CD14-positive monocyte (primary cell): Measurements from ENCODE around the gene RBKS. TPM values are rescaled to one million over a fixed set of nuclear protein-coding genes. Genes with fewer than 3 reads are reported as not detected.

Experiments
- DNase-seq, 3 donors: peaks; one replicate each; pipeline ENCODE4 v3.0.0-alpha.2; 2011 to 2022
- H2AFZ ChIP-seq: 2 replicates; pipeline ENCODE4 v1.6.0; 2012; ENCODE audit warnings: mild to moderate bottlenecking, low read depth, low read length, inconsistent platforms; ENCODE audit not compliant: insufficient read depth, poor library complexity, severe bottlenecking
- H3K27ac ChIP-seq, 2 donors: 1 replicate in 1 of 2; 2 replicates in 1 of 2; pipeline ENCODE4 v1.5.1; 2012 to 2013; ENCODE audit warnings: low read length in 2 of 2, control low read depth in 1 of 2, inconsistent platforms in 1 of 2, low read depth in 1 of 2, mild to moderate bottlenecking in 1 of 2
- H3K27me3 ChIP-seq, 2 donors: one replicate each; pipeline versions ENCODE4 v1.6.0 to v1.6.1; 2011 to 2013; ENCODE audit warnings: low read length in 2 of 2; ENCODE audit not compliant: control insufficient read depth in 2 of 2, insufficient read depth in 2 of 2
- H3K36me3 ChIP-seq, 2 donors: replicated peaks in 1 of 2; 1 replicate in 1 of 2; 2 replicates in 1 of 2; pipeline versions ENCODE4 v1.5.1 to v1.6.1; 2012 to 2013; ENCODE audit warnings: low read length in 2 of 2, control low read depth in 1 of 2, inconsistent platforms in 1 of 2, mild to moderate bottlenecking in 1 of 2; ENCODE audit not compliant: insufficient read depth in 2 of 2, control insufficient read depth in 1 of 2
- H3K4me1 ChIP-seq, 2 donors: 1 replicate in 1 of 2; 2 replicates in 1 of 2; pipeline versions ENCODE4 v1.5.1 to v1.6.1; 2012 to 2013; ENCODE audit warnings: low read length in 2 of 2, control low read depth in 1 of 2, inconsistent platforms in 1 of 2, mild to moderate bottlenecking in 1 of 2, moderate library complexity in 1 of 2; ENCODE audit not compliant: insufficient read depth in 2 of 2, control insufficient read depth in 1 of 2
- H3K4me2 ChIP-seq: replicated peaks from 2 replicates; pipeline ENCODE3; 2012; ENCODE audit warnings: low read length, moderate library complexity, mild to moderate bottlenecking; ENCODE audit not compliant: poor library complexity, severe bottlenecking; ENCODE audit errors: extremely low read depth
- H3K4me3 ChIP-seq, 3 experiments: fragments of 200-600 bp in 1 of 3; sonication (generic) in 1 of 3; replicated peaks in 1 of 3; 1 replicate in 2 of 3; 2 replicates in 1 of 3; pipeline ENCODE4 v1.5.1; 2011 to 2013; ENCODE audit warnings: low read length in 3 of 3, mild to moderate bottlenecking in 3 of 3, control low read depth in 2 of 3, low read depth in 2 of 3, inconsistent platforms in 1 of 3, moderate library complexity in 1 of 3
- H3K79me2 ChIP-seq: 2 replicates; pipeline ENCODE4 v1.6.0; 2012; ENCODE audit warnings: mild to moderate bottlenecking, control low read depth, inconsistent platforms, low read length, moderate library complexity; ENCODE audit not compliant: insufficient read depth
- H3K9ac ChIP-seq: 2 replicates; pipeline ENCODE4 v1.6.0; 2017; ENCODE audit warnings: low read length, mild to moderate bottlenecking; ENCODE audit not compliant: insufficient read depth, poor library complexity, severe bottlenecking
- H3K9me3 ChIP-seq, 2 donors: replicated peaks in 1 of 2; 1 replicate in 1 of 2; 2 replicates in 1 of 2; pipeline versions ENCODE4 v1.5.1 to v1.6.1; 2012 to 2013; ENCODE audit warnings: low read length in 2 of 2, control low read depth in 1 of 2; ENCODE audit not compliant: control insufficient read depth in 1 of 2, insufficient read depth in 1 of 2
- H4K20me1 ChIP-seq: 2 replicates; pipeline ENCODE4 v1.6.0; 2012; ENCODE audit warnings: mild to moderate bottlenecking, low read length, control low read depth, moderate library complexity; ENCODE audit not compliant: insufficient read depth
- H3K27ac Mint-ChIP-seq, 7 donors: one replicate each; pipeline ENCODE4 v1.8.0; 2020; ENCODE audit warnings: mild to moderate bottlenecking in 7 of 7, mixed read lengths in 7 of 7, moderate library complexity in 6 of 7, inconsistent platforms in 2 of 7
- H3K27me3 Mint-ChIP-seq, 3 donors: one replicate each; pipeline ENCODE4 v1.8.0; 2021 to 2022; ENCODE audit warnings: low read depth in 3 of 3, mild to moderate bottlenecking in 3 of 3, mixed read lengths in 3 of 3, moderate library complexity in 3 of 3, inconsistent platforms in 1 of 3
- H3K36me3 Mint-ChIP-seq, 2 donors: one replicate each; pipeline ENCODE4 v1.8.0; 2020; ENCODE audit warnings: mixed read lengths in 2 of 2, inconsistent platforms in 1 of 2, mild to moderate bottlenecking in 1 of 2
- H3K4me1 Mint-ChIP-seq: one replicate; pipeline ENCODE4 v1.8.0; 2020; ENCODE audit warnings: mild to moderate bottlenecking, mixed read lengths
- H3K4me3 Mint-ChIP-seq, 2 donors: one replicate each; pipeline ENCODE4 v1.8.0; 2020; ENCODE audit warnings: mild to moderate bottlenecking in 2 of 2, mixed read lengths in 2 of 2, moderate library complexity in 1 of 2
- H3K9me3 Mint-ChIP-seq, 7 donors: one replicate each; pipeline ENCODE4 v1.8.0; 2020 to 2022; ENCODE audit warnings: mixed read lengths in 7 of 7, mild to moderate bottlenecking in 6 of 7, moderate library complexity in 6 of 7, inconsistent platforms in 2 of 7
- CTCF ChIP-seq: fragments of 200-600 bp; IDR thresholded peaks from one replicate; pipeline ENCODE4 v1.8.0; 2022; ENCODE audit warnings: antibody characterized with exemption, mild to moderate bottlenecking
- WGBS: methylation state at CpG from one replicate; pipeline ENCODE4 v1.1.5; 2013; ENCODE audit warnings: missing lambda C conversion rate; ENCODE audit not compliant: insufficient coverage; 5-methylcytosine and 5-hydroxymethylcytosine counted together
- intact Hi-C, 2 donors: fragments of 100-400 bp; cut with micrococcal nuclease; formaldehyde crosslinking; loops; one replicate each; pipeline versions ENCODE4 v1.15.0 to v1.15.1; 2023
- polyA plus RNA-seq, 3 donors: library from polyadenylated mRNA; depleted of rRNA in 1 of 3; unstranded in 2 of 3; stranded (reverse) in 1 of 3; fragments of 300-500 nt in 2 of 3; fragments of >200 nt in 1 of 3; fragmentation: Illumina TruSeq in 2 of 3; gene quantifications; 1 replicate in 2 of 3; 2 replicates in 1 of 3; pipeline ENCODE4 v1.2.3, GENCODE V29; 2012 to 2021

The RBKS gene
- polyA plus RNA-seq, 3 donors = 3.9 to 39.1 (median 4.3) TPM

GRCh38 chr2:27857417-27858172 is 32.6 kb downstream of the RBKS start:
- Mint-ChIP-seq H3K4me3 (no peak overlapping the region), H3K36me3 (no peaks in the 10 kb centered on the region), H3K27ac (no peak overlapping the region), H3K4me1 (peaks cover 38% of the 10 kb centered on the region), H3K27me3 (no peaks in the 10 kb centered on the region), H3K9me3 (peaks cover 0 to 7% (median 0%) of the 10 kb centered on the region in 7 donors)
- no peak overlapping the region for H3K4me2 ChIP-seq
- peaks cover 24 to 48% of the 10 kb centered on the region in 2 donors for H3K4me1 ChIP-seq
- TF ChIP-seq CTCF = no peak
- H3K27me3 ChIP-seq = no peaks in the 10 kb centered on the region
- H3K4me3 ChIP-seq = no peak overlapping the region
- no peaks in the 10 kb centered on the region for H3K79me2 ChIP-seq
- H3K27ac ChIP-seq = no peak overlapping the region
- H2AFZ ChIP-seq = no peak overlapping the region
- peak in 1 of 3 donors; percentile 13 for DNase-seq
- H3K9me3 ChIP-seq = no peaks in the 10 kb centered on the region
- no peak overlapping the region for H3K9ac ChIP-seq
- H4K20me1 ChIP-seq = no peaks in the 10 kb centered on the region
- WGBS = 100% methylated on average over 1 of the region's 4 CpGs
- intact Hi-C loops = no loop called here
- H3K36me3 ChIP-seq = no peaks in the 10 kb centered on the region

- WGBS = no CpG with 5 or more reads among the region's 3 CpGs
- Mint-ChIP-seq H3K27me3 (no peaks in the 10 kb centered on the region), H3K9me3 (peaks cover 0 to 7% (median 0%) of the 10 kb centered on the region in 7 donors), H3K4me1 (peaks cover 42% of the 10 kb centered on the region), H3K36me3 (no peaks in the 10 kb centered on the region), H3K4me3 (no peak overlapping the region), H3K27ac (no peak overlapping the region)
- no peak for DNase-seq
- Histone ChIP-seq H3K9me3 (no peaks in the 10 kb centered on the region), H3K27ac (no peak overlapping the region), H3K4me1 (peaks cover 24 to 48% of the 10 kb centered on the region in 2 donors), H3K27me3 (no peaks in the 10 kb centered on the region), H3K79me2 (no peaks in the 10 kb centered on the region), H2AFZ (no peak overlapping the region), H3K4me3 (no peak overlapping the region), H3K9ac (no peak overlapping the region), H4K20me1 (no peaks in the 10 kb centered on the region), H3K4me2 (no peak overlapping the region), H3K36me3 (no peaks in the 10 kb centered on the region)
- no peak for TF ChIP-seq CTCF
- intact Hi-C loops = no loop called here
These were observed 33.2 kb downstream of the RBKS start for GRCh38 chr2:27856956-27857355.
